ENCODE data around the gene DYRK1B.
"Not testable (repeated sequence)": the region's sequence is repeated elsewhere in the genome, so short reads cannot be mapped to it uniquely, and the experiment has no call there.

DYRK1B gene

DNA sequence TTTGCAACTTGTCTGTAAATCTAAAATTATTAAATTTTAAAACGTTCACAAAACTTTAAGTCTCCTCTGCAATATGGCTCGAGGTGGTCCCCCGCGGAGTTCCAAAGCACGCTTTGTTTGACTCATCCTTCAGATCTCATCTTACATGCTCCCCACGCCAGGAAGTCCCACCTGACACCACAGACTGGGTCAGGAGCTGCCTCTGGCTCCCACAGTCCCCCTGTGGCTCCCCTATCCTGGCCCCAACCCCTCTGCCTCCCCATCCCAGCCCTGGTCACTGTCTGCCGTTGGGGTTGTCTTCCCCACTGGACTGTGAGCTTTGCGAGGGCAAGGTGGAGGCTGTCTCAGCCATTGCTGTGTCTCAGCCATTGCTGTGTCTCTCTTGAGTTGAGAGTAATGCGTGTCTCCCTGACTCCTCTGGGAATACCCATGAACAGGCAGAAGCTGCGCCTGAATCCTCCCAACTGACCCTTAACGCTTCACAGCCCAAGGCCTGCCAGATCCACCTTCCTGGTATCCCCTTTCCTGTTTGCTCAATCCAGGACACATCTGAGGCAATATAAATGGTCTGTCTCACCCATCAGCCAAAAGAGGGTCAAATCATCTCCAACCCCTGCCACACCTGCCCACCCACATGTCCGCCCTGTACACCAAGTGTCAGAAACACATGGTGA is 15.9 kb downstream of the DYRK1B start:
- TF ChIP-seq, protein P1, sequence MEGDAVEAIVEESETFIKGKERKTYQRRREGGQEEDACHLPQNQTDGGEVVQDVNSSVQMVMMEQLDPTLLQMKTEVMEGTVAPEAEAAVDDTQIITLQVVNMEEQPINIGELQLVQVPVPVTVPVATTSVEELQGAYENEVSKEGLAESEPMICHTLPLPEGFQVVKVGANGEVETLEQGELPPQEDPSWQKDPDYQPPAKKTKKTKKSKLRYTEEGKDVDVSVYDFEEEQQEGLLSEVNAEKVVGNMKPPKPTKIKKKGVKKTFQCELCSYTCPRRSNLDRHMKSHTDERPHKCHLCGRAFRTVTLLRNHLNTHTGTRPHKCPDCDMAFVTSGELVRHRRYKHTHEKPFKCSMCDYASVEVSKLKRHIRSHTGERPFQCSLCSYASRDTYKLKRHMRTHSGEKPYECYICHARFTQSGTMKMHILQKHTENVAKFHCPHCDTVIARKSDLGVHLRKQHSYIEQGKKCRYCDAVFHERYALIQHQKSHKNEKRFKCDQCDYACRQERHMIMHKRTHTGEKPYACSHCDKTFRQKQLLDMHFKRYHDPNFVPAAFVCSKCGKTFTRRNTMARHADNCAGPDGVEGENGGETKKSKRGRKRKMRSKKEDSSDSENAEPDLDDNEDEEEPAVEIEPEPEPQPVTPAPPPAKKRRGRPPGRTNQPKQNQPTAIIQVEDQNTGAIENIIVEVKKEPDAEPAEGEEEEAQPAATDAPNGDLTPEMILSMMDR (IDR thresholded peaks at IDR 0.05; ENCODE audit: low read depth, low read length) = no peak
- TF ChIP-seq MYC (IDR thresholded peaks at IDR 0.05; ENCODE audit: low read depth, low read length) (no peak), POLR2A (IDR thresholded peaks at IDR 0.05; ENCODE audit: extremely low read depth, insufficient read length) (no peak), MAX (IDR thresholded peaks at IDR 0.05; ENCODE audit: low read depth, low read length) (no peak)
- H3K4me3 ChIP-seq (ENCODE audit: low read depth, low read length) = no peak overlapping the region
- no peak for DNase-seq (ENCODE audit: low read depth)

DNA sequence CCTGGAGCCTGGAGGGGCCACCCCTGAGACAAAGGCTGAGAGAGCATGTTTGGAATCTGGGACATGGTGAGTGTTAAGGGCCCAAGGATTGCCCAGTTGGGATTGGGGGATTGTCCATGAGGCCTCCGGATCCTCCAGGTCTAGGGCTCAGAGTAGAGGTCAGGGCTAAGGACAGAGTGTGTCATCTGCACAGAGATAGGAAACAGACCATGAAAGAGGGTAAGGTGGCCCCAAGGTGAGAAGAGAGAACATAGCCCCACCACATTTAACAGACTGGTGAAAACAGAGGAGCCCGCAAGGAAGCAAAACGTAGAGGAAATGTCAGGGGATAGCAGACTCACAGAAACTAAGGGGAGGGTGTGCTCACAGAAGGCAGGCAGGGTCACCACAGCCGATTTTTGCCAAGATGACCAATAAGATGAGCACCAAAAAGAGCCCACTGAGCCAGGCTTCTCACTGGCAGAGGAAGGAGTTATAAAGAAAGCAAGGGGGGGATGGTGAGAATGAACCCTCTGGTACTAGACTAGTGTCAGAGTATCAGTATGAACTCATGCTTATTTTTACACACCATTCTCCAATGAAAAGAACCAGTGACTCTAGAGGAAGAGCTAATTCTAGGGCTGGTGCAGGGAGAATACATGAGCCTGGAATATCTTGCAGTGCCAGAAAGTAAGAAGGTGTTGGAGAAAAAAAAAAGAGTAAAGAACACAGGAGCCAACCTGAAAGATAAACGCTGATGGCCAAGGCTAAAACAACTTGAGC is 17.5 kb downstream of the DYRK1B start:
- DNase-seq (ENCODE audit: low read depth) = no peak
- no peak overlapping the region for H3K4me3 ChIP-seq (ENCODE audit: low read depth, low read length)
- no peak for TF ChIP-seq MYC (IDR thresholded peaks at IDR 0.05; ENCODE audit: low read depth, low read length)
- TF ChIP-seq, protein P1 (IDR thresholded peaks at IDR 0.05; ENCODE audit: low read depth, low read length) = no peak
- no peak for TF ChIP-seq MAX (IDR thresholded peaks at IDR 0.05; ENCODE audit: low read depth, low read length)
- TF ChIP-seq POLR2A (IDR thresholded peaks at IDR 0.05; ENCODE audit: extremely low read depth, insufficient read length) = no peak

DNA sequence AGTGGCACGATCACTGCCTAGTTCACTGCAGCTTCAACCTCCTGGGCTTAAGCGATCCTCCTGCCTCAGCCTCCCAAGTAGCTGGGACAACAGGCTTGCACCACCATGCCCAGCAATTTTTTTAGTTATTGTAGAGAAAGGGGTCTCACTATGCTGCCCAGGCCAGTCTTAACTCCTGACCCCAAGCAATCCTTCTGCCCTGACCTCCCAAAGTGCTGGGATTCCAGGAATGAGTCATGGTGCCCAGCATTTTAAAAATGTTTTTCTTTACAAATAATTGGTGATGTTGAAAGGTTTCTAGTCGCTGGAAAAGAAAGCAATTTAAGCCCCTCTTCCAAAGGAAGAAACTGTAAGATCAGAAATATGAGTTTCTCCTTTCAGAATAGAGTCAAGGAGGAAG is 19.4 kb downstream of the DYRK1B start:
- TF ChIP-seq, protein P1 (IDR thresholded peaks at IDR 0.05; ENCODE audit: low read depth, low read length) = no peak
- DNase-seq (ENCODE audit: low read depth) = no peak
- H3K4me3 ChIP-seq (ENCODE audit: low read depth, low read length) = no peak overlapping the region

DNA sequence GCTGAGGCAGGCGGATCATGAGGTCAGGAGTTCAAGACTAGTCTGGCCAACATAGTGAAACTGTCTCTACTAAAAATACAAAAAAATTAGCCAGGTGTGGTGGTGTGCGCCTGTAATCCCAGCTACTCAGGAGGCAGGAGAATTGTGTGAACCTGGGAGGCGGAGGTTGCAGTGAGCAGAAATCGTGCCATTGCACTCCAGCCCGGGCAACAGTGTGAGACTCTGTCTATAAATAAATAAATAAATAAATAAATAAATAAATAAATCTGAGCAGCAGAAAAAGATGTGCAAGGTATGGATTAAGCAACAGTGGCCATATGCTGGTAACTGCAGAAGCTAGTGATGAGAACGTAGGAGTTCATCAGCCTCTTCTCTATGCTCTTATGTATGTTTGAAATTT is 19.9 kb downstream of the DYRK1B start:
- not testable (repeated sequence) for DNase-seq (ENCODE audit: low read depth); H3K4me3 ChIP-seq (ENCODE audit: low read depth, low read length)

DNA sequence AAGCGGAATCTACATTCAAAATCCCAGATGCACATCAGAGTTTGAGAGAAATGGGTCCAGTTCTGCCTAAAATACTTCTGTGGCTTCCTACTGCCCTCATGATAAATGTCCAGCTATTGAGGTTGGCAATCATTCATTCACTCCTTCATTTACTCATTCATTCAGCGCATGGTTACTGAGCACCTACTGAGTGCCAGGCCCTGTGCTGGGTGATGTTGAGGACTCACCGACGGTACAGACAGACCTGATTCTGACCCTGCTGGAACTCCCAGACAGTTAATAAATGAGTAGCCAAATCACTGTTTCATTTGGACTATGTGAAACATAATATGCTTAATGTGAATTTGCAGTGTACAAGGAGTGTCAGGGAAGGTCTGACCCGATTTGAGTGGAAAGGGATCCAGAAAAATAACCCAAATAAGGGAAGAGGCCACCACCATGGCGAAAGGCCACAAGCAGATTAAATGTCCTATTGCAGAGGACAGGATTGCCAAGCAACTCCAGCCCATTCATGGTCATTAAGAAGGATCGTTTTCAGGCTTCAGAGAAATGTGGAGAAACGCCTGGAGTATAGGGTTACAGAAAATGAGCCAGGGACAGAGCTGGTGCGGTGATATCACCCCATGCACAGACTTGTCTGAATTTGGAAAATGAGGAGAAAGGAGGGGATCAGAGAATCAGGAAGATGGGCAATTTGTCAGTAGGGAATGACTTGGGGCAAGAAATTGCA is 20.5 kb downstream of the DYRK1B start:
- no peak for DNase-seq (ENCODE audit: low read depth)
- TF ChIP-seq MYC (IDR thresholded peaks at IDR 0.05; ENCODE audit: low read depth, low read length) (no peak), MAX (IDR thresholded peaks at IDR 0.05; ENCODE audit: low read depth, low read length) (no peak), POLR2A (IDR thresholded peaks at IDR 0.05; ENCODE audit: extremely low read depth, insufficient read length) (no peak)
- TF ChIP-seq, protein P1 (IDR thresholded peaks at IDR 0.05; ENCODE audit: low read depth, low read length) = no peak
- no peak overlapping the region for H3K4me3 ChIP-seq (ENCODE audit: low read depth, low read length)

DNA sequence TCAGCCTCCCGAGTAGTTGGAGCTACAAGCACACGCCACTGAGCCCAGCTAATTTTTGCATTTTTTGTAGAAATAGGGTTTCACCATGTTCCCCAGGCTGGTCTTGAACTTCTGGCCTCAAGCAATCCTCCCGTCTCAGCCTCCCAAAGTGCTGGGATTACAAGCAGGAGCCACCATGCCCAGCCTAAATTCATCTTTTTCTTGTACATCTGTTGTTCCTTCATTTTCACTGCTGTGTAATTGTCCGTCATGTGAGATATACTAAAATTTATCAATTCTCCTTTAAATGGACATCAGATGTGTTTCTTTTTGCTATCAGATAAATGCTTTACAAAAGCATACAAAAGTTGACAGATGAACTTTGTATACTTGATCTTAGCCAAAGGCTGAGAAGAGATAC is 22.9 kb downstream of the DYRK1B start:
- no peak overlapping the region for H3K4me3 ChIP-seq (ENCODE audit: low read depth, low read length)
- TF ChIP-seq, protein P1 (IDR thresholded peaks at IDR 0.05; ENCODE audit: low read depth, low read length) = no peak
- TF ChIP-seq POLR2A (IDR thresholded peaks at IDR 0.05; ENCODE audit: extremely low read depth, insufficient read length) (no peak), MYC (IDR thresholded peaks at IDR 0.05; ENCODE audit: low read depth, low read length) (no peak), MAX (IDR thresholded peaks at IDR 0.05; ENCODE audit: low read depth, low read length) (no peak)
- no peak for DNase-seq (ENCODE audit: low read depth)

Measured in NB4 (cell line).